Effector CD4-positive, alpha-beta T cell (primary cell): ENCODE measurements around the gene DNAH11.
"Not testable (repeated sequence)": the region's sequence is repeated elsewhere in the genome, so short reads cannot be mapped to it uniquely, and the experiment has no call there.

Source experiments
- DNase-seq: peaks from one replicate; pipeline ENCODE4 v3.0.0-alpha.2; 2020
- total RNA-seq: gene quantifications from one replicate; lab custom pipeline; 2026; lab: John Stamatoyannopoulos, UW

Gene DNAH11, protein sequence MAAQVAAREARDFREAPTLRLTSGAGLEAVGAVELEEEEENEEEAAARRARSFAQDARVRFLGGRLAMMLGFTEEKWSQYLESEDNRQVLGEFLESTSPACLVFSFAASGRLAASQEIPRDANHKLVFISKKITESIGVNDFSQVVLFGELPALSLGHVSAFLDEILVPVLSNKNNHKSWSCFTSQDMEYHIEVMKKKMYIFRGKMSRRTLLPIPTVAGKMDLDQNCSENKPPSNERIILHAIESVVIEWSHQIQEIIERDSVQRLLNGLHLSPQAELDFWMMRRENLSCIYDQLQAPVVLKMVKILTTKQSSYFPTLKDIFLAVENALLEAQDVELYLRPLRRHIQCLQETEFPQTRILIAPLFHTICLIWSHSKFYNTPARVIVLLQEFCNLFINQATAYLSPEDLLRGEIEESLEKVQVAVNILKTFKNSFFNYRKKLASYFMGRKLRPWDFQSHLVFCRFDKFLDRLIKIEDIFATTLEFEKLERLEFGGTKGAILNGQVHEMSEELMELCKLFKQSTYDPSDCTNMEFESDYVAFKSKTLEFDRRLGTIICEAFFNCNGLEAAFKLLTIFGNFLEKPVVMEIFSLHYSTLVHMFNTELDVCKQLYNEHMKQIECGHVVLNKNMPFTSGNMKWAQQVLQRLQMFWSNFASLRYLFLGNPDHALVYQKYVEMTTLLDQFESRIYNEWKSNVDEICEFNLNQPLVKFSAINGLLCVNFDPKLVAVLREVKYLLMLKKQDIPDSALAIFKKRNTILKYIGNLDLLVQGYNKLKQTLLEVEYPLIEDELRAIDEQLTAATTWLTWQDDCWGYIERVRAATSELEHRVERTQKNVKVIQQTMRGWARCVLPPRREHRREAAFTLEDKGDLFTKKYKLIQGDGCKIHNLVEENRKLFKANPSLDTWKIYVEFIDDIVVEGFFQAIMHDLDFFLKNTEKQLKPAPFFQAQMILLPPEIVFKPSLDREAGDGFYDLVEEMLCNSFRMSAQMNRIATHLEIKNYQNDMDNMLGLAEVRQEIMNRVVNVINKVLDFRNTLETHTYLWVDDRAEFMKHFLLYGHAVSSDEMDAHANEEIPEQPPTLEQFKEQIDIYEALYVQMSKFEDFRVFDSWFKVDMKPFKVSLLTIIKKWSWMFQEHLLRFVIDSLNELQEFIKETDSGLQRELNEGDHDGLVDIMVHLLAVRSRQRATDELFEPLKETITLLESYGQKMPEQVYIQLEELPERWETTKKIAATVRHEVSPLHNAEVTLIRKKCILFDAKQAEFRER (N-terminal part only)
- 0.56 reads per million for total RNA-seq

DNA sequence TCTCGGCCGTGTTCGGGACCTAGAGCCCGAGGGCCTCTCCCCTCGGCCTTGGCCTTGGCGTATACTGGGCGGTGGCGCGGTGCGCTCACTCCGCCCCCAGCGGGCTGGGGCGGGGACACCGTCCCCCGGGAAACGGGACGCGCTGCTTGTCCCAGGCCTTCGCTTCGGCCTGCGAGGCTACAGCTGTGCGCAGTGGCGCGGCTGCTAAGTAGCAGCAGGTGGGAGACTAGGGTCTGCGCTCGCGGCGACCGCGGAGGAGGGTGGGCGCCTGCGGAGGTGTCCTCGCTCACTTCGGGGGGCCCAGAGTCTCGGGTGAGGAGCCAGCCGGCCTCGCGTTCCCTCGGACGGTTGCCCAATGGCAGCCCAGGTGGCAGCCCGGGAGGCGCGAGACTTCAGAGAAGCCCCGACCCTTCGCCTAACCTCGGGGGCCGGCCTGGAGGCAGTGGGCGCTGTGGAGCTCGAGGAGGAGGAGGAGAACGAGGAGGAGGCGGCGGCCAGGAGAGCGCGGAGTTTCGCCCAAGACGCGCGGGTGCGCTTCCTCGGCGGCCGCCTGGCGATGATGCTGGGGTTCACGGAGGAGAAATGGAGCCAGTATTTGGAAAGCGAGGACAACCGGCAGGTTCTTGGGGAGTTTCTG, at the start of gene DNAH11:
DNAH11 (plus strand) TSS at position 149 of the 637 bp plus-strand sequence; CDS start at position 356, 207 bp downstream.
- DNase-seq: no peak

GRCh38 chr7:21495731-21496130, 47.1 kb upstream of the DNAH11 start:
- no peak for DNase-seq

DNA sequence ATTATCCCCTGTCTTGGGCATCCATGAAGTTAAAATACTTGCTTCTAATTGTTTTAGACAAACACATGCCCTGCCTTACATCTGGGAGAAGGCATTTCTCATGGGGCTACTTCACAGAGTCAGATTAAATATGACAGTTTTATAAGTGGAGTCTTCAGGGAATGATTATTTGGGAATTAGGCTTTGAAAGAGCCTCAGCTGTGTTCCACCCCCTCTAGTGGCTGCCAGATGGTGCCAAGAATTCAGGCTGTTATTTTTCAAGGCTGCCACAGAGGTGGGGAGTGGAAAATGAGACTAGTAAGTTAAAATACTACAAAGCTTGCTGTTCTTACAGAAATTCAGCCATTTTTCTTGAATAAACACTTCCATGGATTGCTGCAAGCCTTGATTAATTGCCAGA, 45.8 kb upstream of the DNAH11 start:
- no peak for DNase-seq

GRCh38 chr7:21500117-21500832, 42.6 kb upstream of the DNAH11 start:
- no peak for DNase-seq

DNA sequence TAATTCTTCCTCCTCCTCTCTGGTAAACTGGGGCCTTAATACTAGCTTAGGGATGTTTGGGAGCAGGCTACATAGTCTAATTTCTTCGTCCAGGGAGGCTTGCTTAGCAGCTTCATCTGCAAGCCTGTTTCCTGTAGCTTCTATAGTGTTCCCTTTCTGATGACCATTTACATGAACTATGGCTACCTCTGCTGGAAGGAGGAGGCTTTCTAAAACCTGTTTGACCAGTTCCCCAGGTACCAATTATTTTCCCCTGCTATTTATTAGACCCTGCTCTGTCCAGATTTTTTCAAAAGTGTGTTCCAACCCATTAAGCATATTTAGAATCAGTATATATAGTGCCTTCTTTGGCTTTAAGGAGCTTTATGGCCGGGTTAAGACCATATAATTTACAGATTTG, 38.8 kb upstream of the DNAH11 start:
- DNase-seq: no peak

DNA sequence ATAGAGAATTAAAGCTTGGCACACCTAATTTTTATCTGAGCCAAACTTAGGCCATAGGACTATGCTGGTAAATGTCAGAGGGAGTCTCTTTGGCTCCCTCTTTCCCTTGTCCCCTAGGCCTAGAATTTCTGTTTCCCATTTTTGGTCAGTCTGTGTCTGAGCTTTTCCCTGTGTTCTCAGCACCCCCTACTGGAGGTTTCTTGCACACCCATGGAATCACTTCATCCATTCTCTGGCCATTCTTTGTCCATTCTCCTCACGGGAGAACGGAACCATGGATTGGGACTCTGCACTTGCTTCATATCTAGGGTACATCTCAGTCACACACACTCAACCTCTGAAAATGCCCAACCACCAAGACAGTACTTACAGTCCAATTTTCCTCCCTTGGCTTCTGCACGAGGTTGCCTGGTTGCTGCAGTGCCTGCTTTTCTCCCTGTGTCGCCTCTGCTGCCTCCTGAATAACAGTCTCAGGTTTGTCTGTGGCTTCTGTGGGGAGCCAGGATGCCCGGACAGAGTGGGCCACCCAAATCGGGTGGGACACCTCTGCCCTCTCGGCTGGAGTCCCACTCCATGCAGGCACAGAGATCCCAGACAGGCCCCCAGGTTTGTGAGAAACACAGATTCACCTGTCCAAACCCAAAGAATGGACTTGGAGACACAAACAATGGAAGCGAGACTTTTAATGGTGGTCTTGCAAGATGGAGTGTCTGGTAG, 35.1 kb upstream of the DNAH11 start:
- no peak for DNase-seq

GRCh38 chr7:21508538-21508937, 34.3 kb upstream of the DNAH11 start:
- no peak for DNase-seq

DNA sequence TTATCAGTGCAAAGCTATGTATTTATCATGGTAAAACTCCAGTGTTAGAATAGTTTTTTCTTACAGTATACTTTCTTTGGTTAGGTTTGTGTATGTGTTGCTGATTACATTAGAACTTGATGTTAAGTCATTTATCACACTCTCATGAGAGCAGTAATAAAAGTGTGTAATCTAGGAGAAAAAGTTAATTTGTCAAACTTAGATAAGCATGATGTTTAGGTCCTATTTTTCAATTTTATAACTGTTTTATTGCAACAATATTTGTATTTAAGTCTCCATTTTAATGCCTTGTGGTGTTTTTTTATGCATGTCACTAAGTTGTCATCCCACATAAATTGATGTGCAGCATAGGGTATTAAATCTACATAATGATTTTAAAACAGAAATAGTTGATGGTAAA, 28.8 kb upstream of the DNAH11 start:
- no peak for DNase-seq

GRCh38 chr7:21524680-21525079, 18.2 kb upstream of the DNAH11 start:
- no peak for DNase-seq

DNA sequence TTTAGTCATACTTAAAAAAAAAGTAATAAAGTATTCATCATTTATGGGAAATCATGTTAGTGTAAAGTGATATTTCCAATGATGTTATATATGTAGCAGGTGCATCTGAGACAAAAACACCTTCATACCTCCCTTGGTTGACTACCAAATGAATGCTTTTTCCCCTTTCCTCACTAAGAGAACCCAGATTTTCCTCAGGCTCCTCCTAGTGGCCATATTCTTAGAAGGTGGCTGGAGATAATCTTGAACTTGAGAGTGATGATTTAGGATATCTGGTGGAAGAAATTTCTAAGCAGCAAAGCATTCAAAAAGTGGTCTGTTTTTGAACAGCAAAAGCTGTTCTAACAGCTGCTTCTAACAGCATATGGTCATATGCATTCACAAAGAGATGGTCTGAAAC, 16.8 kb upstream of the DNAH11 start:
- DNase-seq: no peak

DNA sequence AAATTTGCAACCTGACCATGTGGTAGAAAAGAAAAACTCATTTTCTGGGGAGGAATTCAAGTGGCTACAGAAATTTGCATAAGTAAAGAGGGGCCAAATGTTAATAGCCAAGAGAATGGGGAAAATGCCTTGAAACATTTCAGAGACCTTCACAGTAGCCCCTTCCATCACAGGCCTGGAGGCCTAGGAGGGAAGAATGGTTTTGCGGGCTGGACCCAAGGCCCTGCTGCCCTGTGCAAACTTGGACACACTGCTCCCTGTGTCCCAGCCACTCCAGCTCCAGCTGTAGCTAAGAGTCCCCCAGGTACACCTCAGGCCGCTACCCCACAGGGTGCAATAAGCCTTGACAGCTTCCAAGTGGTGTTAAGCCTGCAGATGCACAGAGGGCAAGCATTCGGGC, 16.4 kb upstream of the DNAH11 start:
- no peak for DNase-seq

GRCh38 chr7:21532485-21532884, 10.4 kb upstream of the DNAH11 start:
- DNase-seq: not testable (repeated sequence)

GRCh38 chr7:21533646-21534045, 9.2 kb upstream of the DNAH11 start:
- not testable (repeated sequence) for DNase-seq

DNA sequence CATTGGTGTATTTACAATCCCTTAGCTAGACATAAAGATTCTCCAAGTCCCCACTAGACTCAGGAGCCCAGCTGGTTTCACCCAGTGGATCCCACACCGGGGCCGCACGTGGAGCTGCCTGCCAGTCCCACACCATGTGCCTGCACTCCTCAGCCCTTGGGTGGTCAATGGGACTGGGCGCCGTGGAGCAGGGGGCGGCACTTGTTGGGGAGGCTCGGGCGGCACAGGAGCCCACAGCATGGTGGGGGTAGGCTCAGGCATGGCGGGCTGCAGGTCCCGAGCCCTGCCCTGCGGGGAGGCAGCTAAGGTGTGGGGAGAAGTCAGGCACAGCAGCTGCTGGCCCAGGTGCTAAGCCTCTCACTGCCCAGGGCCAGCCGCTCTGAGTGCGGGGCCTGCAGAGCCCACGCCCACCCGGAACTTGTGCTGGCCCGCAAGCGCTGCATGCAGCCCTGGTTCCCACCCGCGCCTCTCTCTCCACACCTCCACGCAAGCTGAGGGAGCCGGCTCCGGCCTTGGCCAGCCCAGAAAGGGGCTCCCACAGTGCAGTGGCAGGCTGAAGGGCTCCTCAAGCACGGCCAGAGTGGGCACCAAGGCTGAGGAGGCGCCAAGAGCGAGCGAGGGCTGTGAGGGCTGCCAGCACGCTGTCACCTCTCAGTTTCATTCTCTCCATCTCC, 6.3 kb upstream of the DNAH11 start:
- not testable (repeated sequence) for DNase-seq

GRCh38 chr7:21538936-21539495, 3.8 kb upstream of the DNAH11 start:
- no peak for DNase-seq

- DNase-seq: no peak
Observed at GRCh38 chr7:21543528-21544302, 876 bp downstream of the DNAH11 start.

DNA sequence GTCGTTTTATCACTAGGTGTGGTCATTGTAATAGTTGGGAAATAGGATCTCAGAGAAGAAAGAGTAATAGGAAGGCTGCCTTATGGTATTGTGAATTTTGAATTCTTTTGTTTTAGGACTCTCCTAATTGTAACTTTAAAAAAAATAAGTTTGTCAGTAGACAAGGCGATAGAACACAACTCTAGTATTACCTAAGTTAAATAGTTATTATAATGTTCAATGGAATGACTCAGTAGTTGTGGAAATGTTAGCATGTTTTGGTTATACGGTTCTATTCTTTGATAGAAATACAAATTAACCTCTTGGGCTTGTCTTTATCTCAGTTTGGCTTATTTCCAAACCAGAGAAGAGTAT, 1.4 kb downstream of the DNAH11 start:
- DNase-seq: no peak

- no peak for DNase-seq
Observed at GRCh38 chr7:21544715-21545114, 1.9 kb downstream of the DNAH11 start.

GRCh38 chr7:21547501-21547900, 4.7 kb downstream of the DNAH11 start:
- DNase-seq: no peak
